ENCODE results near the gene MAST4. TPM values are rescaled to one million over a fixed set of nuclear protein-coding genes. Genes with fewer than 3 reads are reported as not detected.

Gene MAST4
- total and polyA plus RNA-seq, 2 of the 8 experiments (the other 6 are each of a cell fraction or from before 2014, with no cell fraction given) = 1.5 to 2.6 TPM

DNA sequence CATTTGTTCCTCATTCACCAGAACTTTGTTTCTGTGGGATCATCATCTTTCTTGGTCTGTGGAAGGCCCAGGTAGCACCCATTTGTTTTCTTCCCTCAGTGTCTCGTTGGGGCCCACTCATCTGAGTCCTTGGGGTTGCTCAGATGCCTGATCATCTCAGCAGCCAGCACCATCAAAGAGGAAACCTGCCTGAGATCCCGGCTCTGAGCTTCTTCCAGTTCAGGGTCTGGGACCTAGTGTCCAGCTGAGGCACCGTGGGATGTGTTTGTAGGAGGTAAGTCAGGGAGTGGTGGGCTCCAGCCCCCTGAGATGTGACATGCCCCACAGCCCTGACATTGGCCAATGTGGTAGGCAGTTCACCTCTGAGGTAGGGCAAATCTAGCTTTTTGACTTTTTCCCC is 609.8 kb downstream of the MAST4 start:
- 87% methylated on average over 3 of the region's 3 CpGs; no CpG with 5 or more reads in 1 of the 2 experiments for WGBS, 2 experiments (ENCODE audit: extremely low coverage in 1 of 2, insufficient coverage in 1 of 2, insufficient read length in 1 of 2, insufficient replicate concordance in 2 of 2, low coverage in 1 of 2, low lambda C conversion rate in 2 of 2, missing lambda C conversion rate in 1 of 2)
- H3K4ac ChIP-seq (replicated peaks; ENCODE audit: insufficient read length, low read depth, low read length) = no peak overlapping the region
- no peak overlapping the region for H2AK5ac ChIP-seq (ENCODE audit: low read depth, low read length)
- H2BK120ac ChIP-seq (replicated peaks; ENCODE audit: low read depth, low read length) = no peak overlapping the region
- no peak overlapping the region for H3K56ac ChIP-seq (replicated peaks; ENCODE audit: insufficient read length, low read depth, low read length)
- H3K23me2 ChIP-seq (ENCODE audit: low read depth, low read length) = no peaks in the 10 kb centered on the region
- H3K9ac ChIP-seq (replicated peaks in 1 of 4; ENCODE audit: extremely low read depth in 1 of 4, low read depth in 3 of 4, low read length in 3 of 4) = no peak overlapping the region
- H4K8ac ChIP-seq (ENCODE audit: extremely low read depth, insufficient read depth, low read length) = no peak overlapping the region; the same call in 1 of the 2 replicates
- H3K9me3 ChIP-seq (ENCODE audit: insufficient read depth in 2 of 2, low read depth in 1 of 2, low read length in 1 of 2) = 0 out of 4 replicates have a peak, but pooled peaks cover 0 to 2% of the 10 kb centered on the region in 2 experiments
- H3K4me2 ChIP-seq (ENCODE audit: insufficient read depth in 1 of 2, low read depth in 2 of 2, low read length in 2 of 2) = no peak overlapping the region
- H4K5ac ChIP-seq (ENCODE audit: insufficient read length, low read depth, low read length) = no peak overlapping the region
- H3K14ac ChIP-seq (ENCODE audit: insufficient read length) = no peak overlapping the region
- POLR2A ChIA-PET (ENCODE audit: partially characterized antibody) = no interaction called here
- H2AFZ ChIP-seq (ENCODE audit: low read length) = no peak overlapping the region
- H3K23ac ChIP-seq (ENCODE audit: insufficient read length) = no peak overlapping the region
- no peak overlapping the region for H3K4me3 ChIP-seq (ENCODE audit: extremely low read depth in 1 of 4, insufficient read depth in 2 of 4, low read depth in 3 of 4, low read length in 4 of 4)
- H2BK15ac ChIP-seq (ENCODE audit: low read length) = no peak overlapping the region
- no peak overlapping the region for H2BK5ac ChIP-seq (ENCODE audit: low read depth, low read length)
- H3K79me1 ChIP-seq (ENCODE audit: low read depth, low read length) = no peaks in the 10 kb centered on the region
- no peak for DNase-seq (ENCODE audit: low read depth in 1 of 2, low spot score in 2 of 2)
- H4K91ac ChIP-seq (replicated peaks; ENCODE audit: insufficient read length, low read length) = no peak overlapping the region
- H4K20me1 ChIP-seq (replicated peaks in 1 of 2; ENCODE audit: control insufficient read depth in 1 of 2, insufficient read depth in 2 of 2, low read length in 2 of 2) = no peaks in the 10 kb centered on the region
- H3K79me2 ChIP-seq (ENCODE audit: control insufficient read depth in 1 of 2, insufficient read depth in 2 of 2, low read length in 2 of 2) = no peaks in the 10 kb centered on the region
- TF ChIP-seq HDAC6 (IDR thresholded peaks at IDR 0.05; ENCODE audit: low read depth, low read length) = no peak
- TF ChIP-seq, protein P1, sequence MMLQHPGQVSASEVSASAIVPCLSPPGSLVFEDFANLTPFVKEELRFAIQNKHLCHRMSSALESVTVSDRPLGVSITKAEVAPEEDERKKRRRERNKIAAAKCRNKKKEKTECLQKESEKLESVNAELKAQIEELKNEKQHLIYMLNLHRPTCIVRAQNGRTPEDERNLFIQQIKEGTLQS (IDR thresholded peaks at IDR 0.05; ENCODE audit: insufficient read depth, low read depth, low read length) = no peak
- TF ChIP-seq CTBP2 (IDR thresholded peaks at IDR 0.05; ENCODE audit: borderline replicate concordance, insufficient read depth, insufficient read length, low read length) = no peak
- TF ChIP-seq, protein P2, sequence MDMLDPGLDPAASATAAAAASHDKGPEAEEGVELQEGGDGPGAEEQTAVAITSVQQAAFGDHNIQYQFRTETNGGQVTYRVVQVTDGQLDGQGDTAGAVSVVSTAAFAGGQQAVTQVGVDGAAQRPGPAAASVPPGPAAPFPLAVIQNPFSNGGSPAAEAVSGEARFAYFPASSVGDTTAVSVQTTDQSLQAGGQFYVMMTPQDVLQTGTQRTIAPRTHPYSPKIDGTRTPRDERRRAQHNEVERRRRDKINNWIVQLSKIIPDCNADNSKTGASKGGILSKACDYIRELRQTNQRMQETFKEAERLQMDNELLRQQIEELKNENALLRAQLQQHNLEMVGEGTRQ (IDR thresholded peaks at IDR 0.05; ENCODE audit: low read length) = no peak
- TF ChIP-seq CHD1 (IDR thresholded peaks at IDR 0.05; ENCODE audit: low read depth, low read length) = no peak
- no peak for TF ChIP-seq CBX8 (IDR thresholded peaks at IDR 0.05; ENCODE audit: borderline replicate concordance, low read depth, low read length)
- TF ChIP-seq POLR2A (IDR thresholded peaks at IDR 0.05; ENCODE audit: control extremely low read depth in 1 of 2, low read depth in 2 of 2, low read length in 2 of 2) = no peak
- no peak for TF ChIP-seq POLR2AphosphoS5 (IDR thresholded peaks at IDR 0.05; ENCODE audit: low read depth, low read length)
- no peak for TF ChIP-seq TEAD4 (IDR thresholded peaks at IDR 0.05; ENCODE audit: low read depth, low read length)
- no peak for TF ChIP-seq KDM1A (IDR thresholded peaks at IDR 0.05; ENCODE audit: borderline replicate concordance, low read length)
- TF ChIP-seq ZNF274 (IDR thresholded peaks at IDR 0.05; ENCODE audit: borderline replicate concordance, extremely low read depth, low read length) = no peak
- no peaks in the 10 kb centered on the region for H3K36me3 ChIP-seq (ENCODE audit: control insufficient read depth in 2 of 4, insufficient read depth in 4 of 4, low read length in 3 of 4)
- FAIRE-seq = no peak
- no peaks in the 10 kb centered on the region for H3K4me1 ChIP-seq (replicated peaks in 1 of 4; ENCODE audit: control insufficient read depth in 3 of 4, insufficient read depth in 4 of 4, low read length in 3 of 4)
- no peak overlapping the region for H2BK12ac ChIP-seq (ENCODE audit: low read depth, low read length)
- H3K27me3 ChIP-seq (replicated peaks in 1 of 4; ENCODE audit: control insufficient read depth in 3 of 4, extremely low read depth in 1 of 4, insufficient read depth in 3 of 4, low read length in 3 of 4) = no peaks in the 10 kb centered on the region
- no peak overlapping the region for H3K27ac ChIP-seq (ENCODE audit: low read depth, low read length)
- H2BK20ac ChIP-seq (ENCODE audit: low read length) = no peak overlapping the region
- no peak overlapping the region for H3K18ac ChIP-seq (ENCODE audit: extremely low read depth, low read length)
- CTCF ChIA-PET (ENCODE audit: partially characterized antibody) = interaction anchor here (1.0 to 2.5 kb wide), 6 partner anchors 9 to 1046 kb away, joined by 4 to 6 read pairs (median 5); partner anchors contain the start of gene CD180

Measured in H1 (cell line).